ENCODE results near the gene GEN1.

Gene GEN1

GRCh38 chr2:17754773-17755425, 961 bp downstream of the GEN1 start:
- FAIRE-seq: no peak

GRCh38 chr2:17756668-17757067, 2.7 kb downstream of the GEN1 start:
- no peak for FAIRE-seq

GRCh38 chr2:17757321-17757720, 3.4 kb downstream of the GEN1 start:
- no peak for FAIRE-seq

- no peak for FAIRE-seq
Measured at GRCh38 chr2:17758118-17758517, 4.2 kb downstream of the GEN1 start.

GRCh38 chr2:17759805-17760204, 5.9 kb downstream of the GEN1 start:
- no peak for FAIRE-seq

- no peak for FAIRE-seq
Measured at GRCh38 chr2:17762451-17762850, 8.5 kb downstream of the GEN1 start.

GRCh38 chr2:17763641-17764333, 9.8 kb downstream of the GEN1 start:
- no peak for FAIRE-seq

- no peak for FAIRE-seq
Measured at GRCh38 chr2:17765398-17765797, 11.5 kb downstream of the GEN1 start.

GRCh38 chr2:17768894-17769293, 15.0 kb downstream of the GEN1 start:
- no peak for FAIRE-seq

- no peak for FAIRE-seq
Measured at GRCh38 chr2:17771956-17772355, 18.0 kb downstream of the GEN1 start.

- no peak for FAIRE-seq
Measured at GRCh38 chr2:17772532-17772931, 18.6 kb downstream of the GEN1 start.

- no peak for FAIRE-seq
Measured at GRCh38 chr2:17780546-17780945, 26.6 kb downstream of the GEN1 start.

- no peak for FAIRE-seq
Measured at GRCh38 chr2:17781482-17781881, 27.5 kb downstream of the GEN1 start.

GRCh38 chr2:17786727-17787126, 32.8 kb downstream of the GEN1 start:
- no peak for FAIRE-seq

- FAIRE-seq: no peak
Measured at GRCh38 chr2:17788773-17789172, 34.8 kb downstream of the GEN1 start.

- no peak for FAIRE-seq
Measured at GRCh38 chr2:17790536-17790935, 36.6 kb downstream of the GEN1 start.

GRCh38 chr2:17791121-17791816, 37.3 kb downstream of the GEN1 start:
- no peak for FAIRE-seq

- FAIRE-seq: no peak
Measured at GRCh38 chr2:17791817-17792130, 37.8 kb downstream of the GEN1 start.

- no peak for FAIRE-seq
Measured at GRCh38 chr2:17792515-17792914, 38.6 kb downstream of the GEN1 start.

GRCh38 chr2:17793296-17793695, 39.4 kb downstream of the GEN1 start:
- no peak for FAIRE-seq

- FAIRE-seq: no peak
Measured at GRCh38 chr2:17793803-17794354, 39.9 kb downstream of the GEN1 start.

GRCh38 chr2:17795309-17795708, 41.4 kb downstream of the GEN1 start:
- FAIRE-seq: no peak

- FAIRE-seq: no peak
Measured at GRCh38 chr2:17798338-17798737, 44.4 kb downstream of the GEN1 start.

All from endometrium (tissue), 2 donors.